Stimulated activated naive B cell treated with anti-CD40 and anti-IgM and Interleukin-4, amounts not matched to agents 10 μg/mL and 1 μg/mL and 100 μg/mL, for 72 hours (primary cell): Measurements from ENCODE around the gene DMRT1.

Experiments
- ATAC-seq, 2 donors: fragments of 150-1000 bp; cut with Tn5 transposase; replicated peaks; 2 replicates each; pipeline ENCODE4 v1.10.0; 2021; ENCODE audit warnings: moderate library complexity in 1 of 2
- DNase-seq: peaks from one replicate; pipeline ENCODE4 v3.0.0; 2021
- H3K27ac Mint-ChIP-seq: one replicate; pipeline ENCODE4 v1.8.0; 2022; ENCODE audit warnings: mild to moderate bottlenecking, mixed read lengths
- H3K27me3 Mint-ChIP-seq, 2 donors: one replicate each; pipeline ENCODE4 v1.8.0; 2022; ENCODE audit warnings: mixed read lengths in 2 of 2
- H3K36me3 Mint-ChIP-seq, 2 donors: one replicate each; pipeline ENCODE4 v1.8.0; 2022; ENCODE audit warnings: mixed read lengths in 2 of 2, mild to moderate bottlenecking in 1 of 2
- H3K4me1 Mint-ChIP-seq, 2 donors: one replicate each; pipeline ENCODE4 v1.8.0; 2022; ENCODE audit warnings: mixed read lengths in 2 of 2, mild to moderate bottlenecking in 1 of 2
- H3K4me3 Mint-ChIP-seq, 2 donors: one replicate each; pipeline ENCODE4 v1.8.0; 2022; ENCODE audit warnings: mild to moderate bottlenecking in 2 of 2, mixed read lengths in 2 of 2, moderate library complexity in 1 of 2
- H3K9me3 Mint-ChIP-seq, 2 donors: one replicate each; pipeline ENCODE4 v1.8.0; 2022; ENCODE audit warnings: mixed read lengths in 2 of 2, mild to moderate bottlenecking in 1 of 2

The DMRT1 gene

GRCh38 chr9:974031-974995 lies 132.8 kb downstream of the DMRT1 start:
- no peak overlapping the region for H3K4me3 Mint-ChIP-seq
- peaks cover 18 to 41% of the 10 kb centered on the region in 2 donors for H3K4me1 Mint-ChIP-seq
- ATAC-seq (no peak), DNase-seq (no peak)
- H3K27me3 Mint-ChIP-seq: peaks cover 75 to 89% of the 10 kb centered on the region in 2 donors
- peak overlapping the region; percentile 88 for H3K27ac Mint-ChIP-seq
- no peaks in the 10 kb centered on the region for H3K9me3 Mint-ChIP-seq
- peaks cover 0 to 4% of the 10 kb centered on the region in 2 donors for H3K36me3 Mint-ChIP-seq

- H3K27me3 Mint-ChIP-seq: peaks cover 76 to 89% of the 10 kb centered on the region in 2 donors
- H3K27ac Mint-ChIP-seq: peak overlapping the region; percentile 88
- peaks cover 15 to 34% of the 10 kb centered on the region in 2 donors for H3K4me1 Mint-ChIP-seq
- DNase-seq (no peak), ATAC-seq (no peak)
- peaks cover 0 to 3% of the 10 kb centered on the region in 2 donors for H3K36me3 Mint-ChIP-seq
- no peaks in the 10 kb centered on the region for H3K9me3 Mint-ChIP-seq
- H3K4me3 Mint-ChIP-seq: no peak overlapping the region
These were observed 133.7 kb downstream of the DMRT1 start for GRCh38 chr9:974996-975739.

GRCh38 chr9:975740-976257 lies 134.3 kb downstream of the DMRT1 start:
- DNase-seq: no peak

GRCh38 chr9:976258-976942 lies 134.9 kb downstream of the DMRT1 start, which contains the start of gene DMRT3:
Gene DMRT3, plus strand, starts transcription at chr9:976655. Its CDS starts 347 bp downstream, at chr9:977002.
- no peaks in the 10 kb centered on the region for H3K36me3 Mint-ChIP-seq
- ATAC-seq (no peak), DNase-seq (no peak)
- H3K27ac Mint-ChIP-seq: peak within 1 kb of the TSS; percentile 88
- peaks cover 17 to 40% of the 10 kb centered on the region in 2 donors for H3K4me1 Mint-ChIP-seq
- peaks cover 80 to 89% of the 10 kb centered on the region in 2 donors for H3K27me3 Mint-ChIP-seq
- no peaks in the 10 kb centered on the region for H3K9me3 Mint-ChIP-seq
- H3K4me3 Mint-ChIP-seq: peak within 1 kb of the TSS; percentile 35 to 62

More at GRCh38 chr9:975740-976257, 134.3 kb downstream of the DMRT1 start:
- peak overlapping the region; percentile 35 to 62 for H3K4me3 Mint-ChIP-seq
- no peak for ATAC-seq
- H3K9me3 Mint-ChIP-seq: no peaks in the 10 kb centered on the region
- peaks cover 77 to 89% of the 10 kb centered on the region in 2 donors for H3K27me3 Mint-ChIP-seq
- peaks cover 13 to 34% of the 10 kb centered on the region in 2 donors for H3K4me1 Mint-ChIP-seq
- peak overlapping the region; percentile 88 for H3K27ac Mint-ChIP-seq
- no peaks in the 10 kb centered on the region for H3K36me3 Mint-ChIP-seq

GRCh38 chr9:976943-977837 lies 135.7 kb downstream of the DMRT1 start:
- DNase-seq (no peak), ATAC-seq (no peak)
- H3K27me3 Mint-ChIP-seq: peaks cover 85 to 92% of the 10 kb centered on the region in 2 donors

GRCh38 chr9:977838-978830 lies 136.6 kb downstream of the DMRT1 start:
- no peaks in the 10 kb centered on the region for H3K9me3 Mint-ChIP-seq
- peak overlapping the region; percentile 87 for H3K27ac Mint-ChIP-seq
- no peak overlapping the region for H3K4me3 Mint-ChIP-seq
- no peak for DNase-seq
- peaks cover 12 to 35% of the 10 kb centered on the region in 2 donors for H3K4me1 Mint-ChIP-seq
- H3K36me3 Mint-ChIP-seq: no peaks in the 10 kb centered on the region
- ATAC-seq: no peak
- H3K27me3 Mint-ChIP-seq: peaks cover 82 to 92% of the 10 kb centered on the region in 2 donors

More at GRCh38 chr9:976943-977837, 135.7 kb downstream of the DMRT1 start:
- H3K36me3 Mint-ChIP-seq: no peaks in the 10 kb centered on the region
- peak overlapping the region; percentile 87 for H3K27ac Mint-ChIP-seq
- H3K4me3 Mint-ChIP-seq: no peak overlapping the region
- H3K9me3 Mint-ChIP-seq: no peaks in the 10 kb centered on the region
- H3K4me1 Mint-ChIP-seq: peaks cover 17 to 45% of the 10 kb centered on the region in 2 donors

GRCh38 chr9:979983-980382 lies 138.5 kb downstream of the DMRT1 start:
- H3K27me3 Mint-ChIP-seq: peaks cover 74 to 85% of the 10 kb centered on the region in 2 donors
- DNase-seq: no peak
- no peak overlapping the region for H3K4me3 Mint-ChIP-seq
- H3K36me3 Mint-ChIP-seq: no peaks in the 10 kb centered on the region
- peaks cover 5 to 18% of the 10 kb centered on the region in 2 donors for H3K4me1 Mint-ChIP-seq
- H3K9me3 Mint-ChIP-seq: no peaks in the 10 kb centered on the region
- no peak overlapping the region for H3K27ac Mint-ChIP-seq
- no peak for ATAC-seq

GRCh38 chr9:980640-981039 lies 139.1 kb downstream of the DMRT1 start:
- no peaks in the 10 kb centered on the region for H3K36me3 Mint-ChIP-seq
- ATAC-seq (no peak), DNase-seq (no peak)
- no peak overlapping the region for H3K4me3 Mint-ChIP-seq
- H3K27me3 Mint-ChIP-seq: peaks cover 68 to 80% of the 10 kb centered on the region in 2 donors
- H3K27ac Mint-ChIP-seq: no peak overlapping the region
- peaks cover 5 to 15% of the 10 kb centered on the region in 2 donors for H3K4me1 Mint-ChIP-seq
- H3K9me3 Mint-ChIP-seq: no peaks in the 10 kb centered on the region

- ATAC-seq: no peak
- Mint-ChIP-seq H3K9me3 (no peaks in the 10 kb centered on the region), H3K36me3 (no peaks in the 10 kb centered on the region), H3K4me3 (no peak overlapping the region), H3K27ac (no peak overlapping the region), H3K4me1 (peaks cover 5 to 15% of the 10 kb centered on the region in 2 donors), H3K27me3 (peaks cover 65 to 81% of the 10 kb centered on the region in 2 donors)
- DNase-seq: no peak
These were observed 140.0 kb downstream of the DMRT1 start for GRCh38 chr9:981491-981898.

GRCh38 chr9:982394-983230 lies 141.1 kb downstream of the DMRT1 start:
- Mint-ChIP-seq H3K27ac (no peak overlapping the region), H3K4me1 (peaks cover 5 to 15% of the 10 kb centered on the region in 2 donors), H3K27me3 (peaks cover 69 to 83% of the 10 kb centered on the region in 2 donors), H3K36me3 (no peaks in the 10 kb centered on the region), H3K4me3 (no peak overlapping the region), H3K9me3 (no peaks in the 10 kb centered on the region)
- DNase-seq: no peak
- ATAC-seq: no peak

GRCh38 chr9:994005-994404 lies 152.5 kb downstream of the DMRT1 start:
- H3K4me1 Mint-ChIP-seq: no peaks in the 10 kb centered on the region
- peaks cover 0 to 2% of the 10 kb centered on the region in 2 donors for H3K9me3 Mint-ChIP-seq
- no peak overlapping the region for H3K27ac Mint-ChIP-seq
- ATAC-seq (peak in 1 of 2 donors; percentile 47), DNase-seq (no peak)
- peaks cover 18 to 41% of the 10 kb centered on the region in 2 donors for H3K27me3 Mint-ChIP-seq
- no peaks in the 10 kb centered on the region for H3K36me3 Mint-ChIP-seq
- no peak overlapping the region for H3K4me3 Mint-ChIP-seq
